ENCODE results near the gene BUD31.
"Not testable (repeated sequence)": the region's sequence is repeated elsewhere in the genome, so short reads cannot be mapped to it uniquely, and the experiment has no call there.

BUD31 gene

GRCh38 chr7:99399597-99399996 lies 9.2 kb upstream of the BUD31 start:
- no peak for DNase-seq (ENCODE audit: low spot score)

DNA sequence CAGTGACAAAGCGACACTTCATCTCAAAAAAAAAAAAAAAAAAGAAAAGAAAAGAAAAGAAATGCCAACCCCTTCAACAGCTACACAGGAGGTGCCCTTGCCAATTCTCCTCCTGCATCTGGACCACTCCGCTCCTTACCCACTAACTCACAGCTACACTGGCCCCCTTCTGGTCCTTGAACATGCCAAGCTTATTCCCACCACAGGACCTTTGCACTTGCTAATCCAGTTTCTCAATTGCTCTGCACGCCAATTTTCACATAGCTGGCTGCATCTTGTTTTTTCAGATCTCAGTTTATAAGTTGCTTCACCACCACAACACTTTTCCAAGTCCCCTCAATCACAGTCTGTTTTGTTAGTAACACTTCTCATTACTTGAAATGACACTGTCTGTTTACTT lies 5.9 kb upstream of the BUD31 start:
- no peak for DNase-seq (ENCODE audit: low spot score)

GRCh38 chr7:99403764-99404163 lies 5.0 kb upstream of the BUD31 start:
- no peak for DNase-seq (ENCODE audit: low spot score)

- DNase-seq (ENCODE audit: low spot score), result no peak
These were observed 4.4 kb upstream of the BUD31 start for GRCh38 chr7:99404235-99404976.

DNA sequence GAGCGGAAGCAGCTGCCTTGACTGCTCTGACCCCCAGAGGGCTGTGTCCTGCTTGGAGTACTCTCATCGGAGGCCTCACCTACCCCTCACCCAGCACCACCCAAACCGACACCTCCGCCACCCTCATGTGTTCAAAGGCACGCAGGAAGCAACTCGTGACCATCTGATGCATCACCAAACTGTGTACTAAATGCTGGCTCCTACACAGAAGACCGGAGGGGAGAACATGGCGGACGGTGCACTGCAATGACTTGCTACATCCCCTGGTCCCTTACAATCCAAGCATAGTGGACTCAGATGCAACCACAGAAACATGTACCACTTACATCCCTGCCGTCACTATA lies 3.8 kb upstream of the BUD31 start:
- no peak for DNase-seq (ENCODE audit: low spot score)

GRCh38 chr7:99406557-99406956 lies 2.2 kb upstream of the BUD31 start:
- DNase-seq (ENCODE audit: low spot score), result no peak

DNA sequence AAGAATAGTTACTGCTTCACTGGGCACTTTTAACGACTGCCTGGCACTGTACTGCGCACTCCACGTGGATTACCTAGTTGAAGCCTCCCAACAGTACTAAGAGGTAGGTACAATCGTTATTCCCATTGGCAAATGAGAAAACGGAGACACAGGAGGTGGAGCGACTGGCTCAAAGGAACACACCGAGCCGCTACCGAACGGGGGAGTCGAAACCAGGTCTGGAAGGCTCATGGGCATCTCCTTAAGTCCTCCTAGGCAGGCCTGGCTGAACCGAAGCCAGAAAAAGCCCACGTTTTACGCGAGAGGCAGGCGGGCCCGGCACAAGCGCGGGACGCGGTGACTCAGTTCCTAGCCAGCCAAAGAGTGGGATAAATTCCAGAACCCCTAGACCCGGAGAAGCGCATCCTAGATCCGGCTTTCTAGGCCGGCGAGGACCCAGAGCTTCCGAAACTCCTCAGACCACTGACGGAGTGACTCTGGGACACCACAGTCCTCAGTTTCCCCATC lies 844 bp upstream of the BUD31 start:
- DNase-seq (ENCODE audit: low spot score), result no peak

- no peak for DNase-seq (ENCODE audit: low spot score)
These were observed 413 bp downstream of the BUD31 start for GRCh38 chr7:99409192-99409572.

DNA sequence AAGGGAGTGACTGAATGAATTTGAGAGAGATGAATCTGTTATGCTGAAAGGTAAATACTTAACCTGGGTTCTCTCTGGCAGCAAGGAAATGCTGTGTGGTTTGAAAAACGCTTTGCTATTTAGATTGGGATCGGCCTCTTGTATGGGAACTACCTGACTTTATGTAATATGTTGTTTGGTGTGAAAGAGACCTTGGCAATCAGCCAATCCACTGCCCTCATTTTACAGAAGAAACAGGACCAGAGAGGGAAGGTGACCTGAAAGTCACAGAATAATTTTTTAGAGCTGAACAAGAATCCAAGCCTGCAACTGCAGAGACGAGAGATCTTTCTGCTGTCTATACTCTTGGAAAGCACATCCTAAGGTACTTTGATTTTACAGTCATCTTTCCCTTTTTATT lies 1.0 kb downstream of the BUD31 start:
- no peak for DNase-seq (ENCODE audit: low spot score)

GRCh38 chr7:99410635-99411034 lies 1.9 kb downstream of the BUD31 start:
- no peak for DNase-seq (ENCODE audit: low spot score)

GRCh38 chr7:99415513-99416127 lies 6.9 kb downstream of the BUD31 start:
- DNase-seq (ENCODE audit: low spot score), result peak; percentile 26

- DNase-seq (ENCODE audit: low spot score), result no peak
These were observed 9.5 kb downstream of the BUD31 start for GRCh38 chr7:99418260-99418659.

GRCh38 chr7:99419323-99420021 lies 10.7 kb downstream of the BUD31 start:
- DNase-seq (ENCODE audit: low spot score), result no peak

GRCh38 chr7:99420213-99420612 lies 11.4 kb downstream of the BUD31 start:
- no peak for DNase-seq (ENCODE audit: low spot score)

DNA sequence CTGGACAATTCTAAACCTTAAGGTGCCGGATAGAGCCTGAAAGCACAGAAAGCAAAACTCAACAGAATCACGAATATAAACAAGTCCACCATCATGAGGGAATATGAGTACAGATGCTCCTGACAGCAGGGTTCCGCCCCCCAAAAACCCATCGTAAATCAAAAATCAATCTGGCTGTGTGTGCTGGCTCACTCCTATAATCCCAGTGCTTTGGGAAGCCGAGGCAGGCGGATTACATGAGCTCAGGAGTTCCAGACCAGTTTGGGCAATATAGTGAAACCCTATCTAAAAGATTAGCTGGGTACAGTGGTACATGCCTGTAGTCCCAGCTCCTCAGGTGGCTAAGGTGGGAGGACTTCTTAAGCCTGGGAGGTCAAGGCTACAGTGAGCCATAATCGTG lies 12.2 kb downstream of the BUD31 start:
- no peak for DNase-seq (ENCODE audit: low spot score)

GRCh38 chr7:99422186-99422585 lies 13.4 kb downstream of the BUD31 start:
- no peak for DNase-seq (ENCODE audit: low spot score)

- no peak for DNase-seq (ENCODE audit: low spot score)
These were observed 13.9 kb downstream of the BUD31 start for GRCh38 chr7:99422625-99423024.

- no peak for DNase-seq (ENCODE audit: low spot score)
These were observed 16.4 kb downstream of the BUD31 start for GRCh38 chr7:99424932-99425730.

- DNase-seq (ENCODE audit: low spot score), result no peak
These were observed 20.3 kb downstream of the BUD31 start for GRCh38 chr7:99428972-99429566.

DNA sequence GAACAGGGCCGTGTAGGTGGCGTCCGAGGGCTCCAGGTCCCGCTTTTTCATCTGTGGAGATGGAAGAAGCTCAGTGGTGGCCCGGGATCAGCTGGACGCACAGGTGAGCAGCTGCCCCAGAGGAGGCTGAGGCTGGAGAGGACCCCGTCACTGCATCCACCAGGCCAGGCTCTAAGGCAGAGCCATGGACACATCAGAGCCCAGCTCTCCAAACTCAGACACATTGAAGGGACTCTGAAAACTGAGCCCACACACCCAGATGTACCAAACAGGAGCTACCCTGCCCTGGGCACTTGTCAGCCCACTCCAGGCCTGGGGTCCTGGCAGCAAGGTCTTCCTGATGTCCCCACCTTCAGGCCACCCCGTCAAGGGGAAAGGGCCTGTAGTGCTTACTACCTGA lies 21.0 kb downstream of the BUD31 start:
- no peak for DNase-seq (ENCODE audit: low spot score)

- DNase-seq (ENCODE audit: low spot score), result not testable (repeated sequence)
These were observed 23.2 kb downstream of the BUD31 start for GRCh38 chr7:99431756-99432540.
